ENCODE measurements around the gene TRAPPC3L.
A peak's percentile ranks its signal among the peaks of the same experiment; 100 is the strongest.
"Not testable (repeated sequence)": the region's sequence is repeated elsewhere in the genome, so short reads cannot be mapped to it uniquely, and the experiment has no call there.

TRAPPC3L gene

DNA sequence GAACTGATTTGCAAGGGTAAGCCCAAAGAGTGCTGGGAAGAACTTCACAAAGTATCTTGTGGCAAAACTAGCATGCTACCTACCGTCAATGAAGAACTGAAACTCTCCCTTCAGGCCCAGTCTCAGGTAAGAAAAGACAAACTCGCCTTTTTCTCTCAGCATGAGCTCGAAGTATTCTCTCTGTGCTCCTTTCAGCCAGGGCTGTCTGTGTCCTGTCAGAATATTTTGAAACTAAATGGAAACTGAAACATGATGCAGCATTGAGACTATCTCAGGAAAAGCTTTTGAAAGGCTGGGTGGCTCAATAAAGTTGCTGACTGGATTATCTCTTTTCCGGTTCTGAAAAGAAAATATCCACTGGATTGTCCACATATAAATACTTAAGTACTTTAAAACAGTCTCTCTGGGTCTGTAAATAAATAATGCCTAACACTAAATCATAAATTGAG lies 33.3 kb downstream of the TRAPPC3L start:
- ATAC-seq, result no peak

DNA sequence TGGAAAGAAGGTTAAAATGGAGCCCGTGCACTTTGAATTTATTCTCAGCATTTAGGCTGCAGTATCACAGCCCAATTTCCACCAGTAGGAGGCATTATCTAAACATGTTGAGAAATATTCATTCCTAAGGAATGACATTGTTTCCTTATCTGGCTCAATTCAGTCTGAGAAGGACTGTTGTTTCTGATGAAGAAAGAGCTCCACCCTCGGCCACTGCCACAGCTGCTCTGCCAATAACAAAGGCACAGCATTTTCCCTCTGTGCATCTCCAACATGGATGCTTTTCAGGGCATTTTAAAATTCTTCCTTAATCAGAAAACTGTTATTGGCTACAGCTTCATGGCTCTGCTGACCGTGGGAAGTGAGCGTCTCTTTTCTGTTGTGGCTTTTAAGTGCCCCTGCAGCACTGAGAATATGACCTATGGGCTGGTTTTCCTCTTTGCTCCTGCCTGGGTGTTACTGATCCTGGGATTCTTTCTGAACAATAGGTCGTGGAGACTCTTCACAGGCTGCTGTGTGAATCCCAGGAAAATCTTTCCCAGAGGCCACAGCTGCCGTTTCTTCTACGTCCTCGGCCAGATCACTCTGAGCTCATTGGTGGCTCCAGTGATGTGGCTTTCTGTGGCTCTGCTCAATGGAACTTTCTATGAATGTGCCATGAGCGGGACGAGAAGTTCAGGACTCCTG lies 33.9 kb downstream of the TRAPPC3L start, which contains the start of gene CALHM5:
TSS of gene CALHM5 (plus strand) at position 216 of the 687 bp plus-strand sequence. CDS start at position 274, 58 bp downstream.
- no peak for ATAC-seq

DNA sequence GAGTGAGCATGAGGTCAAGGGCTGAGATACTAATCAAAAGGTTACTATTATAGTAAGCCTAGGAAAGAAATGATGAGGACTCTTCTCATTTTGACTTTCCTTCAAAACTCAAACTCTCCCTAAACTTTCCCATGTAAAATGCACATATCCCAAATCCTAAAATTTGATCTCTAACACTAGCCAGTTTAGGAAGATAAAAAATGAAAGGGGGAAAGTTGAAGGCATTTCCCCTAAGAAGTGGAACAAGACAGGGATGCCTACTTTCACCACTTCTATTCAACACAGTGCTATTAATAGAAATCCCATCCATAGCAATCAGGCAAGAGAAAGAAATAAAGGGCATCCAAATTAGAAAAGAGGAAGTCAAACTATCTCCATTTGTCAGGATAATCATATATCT lies 37.0 kb downstream of the TRAPPC3L start:
- ATAC-seq, result no peak

DNA sequence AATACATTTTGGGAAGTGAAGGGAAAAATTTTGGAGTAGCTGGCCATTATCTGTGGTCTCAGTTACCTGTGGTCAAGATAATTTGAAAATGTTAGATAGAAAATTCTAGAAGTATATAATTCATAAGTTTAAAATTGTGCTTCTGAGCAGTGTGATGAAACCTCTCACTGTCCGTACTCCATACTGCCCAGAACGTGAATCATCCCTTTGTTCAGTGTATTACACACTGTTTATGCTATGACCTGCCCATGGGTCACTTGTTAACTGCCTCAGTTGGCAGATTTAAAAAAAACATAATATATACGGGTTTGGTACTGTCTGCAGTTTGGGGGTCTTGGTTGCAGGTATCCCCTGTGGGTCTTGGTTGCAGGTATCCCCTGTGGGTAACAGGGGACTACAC lies 38.2 kb downstream of the TRAPPC3L start:
- no peak for ATAC-seq

- ATAC-seq, result no peak
Observed at GRCh38 chr6:116500969-116501433, 44.5 kb downstream of the TRAPPC3L start.

DNA sequence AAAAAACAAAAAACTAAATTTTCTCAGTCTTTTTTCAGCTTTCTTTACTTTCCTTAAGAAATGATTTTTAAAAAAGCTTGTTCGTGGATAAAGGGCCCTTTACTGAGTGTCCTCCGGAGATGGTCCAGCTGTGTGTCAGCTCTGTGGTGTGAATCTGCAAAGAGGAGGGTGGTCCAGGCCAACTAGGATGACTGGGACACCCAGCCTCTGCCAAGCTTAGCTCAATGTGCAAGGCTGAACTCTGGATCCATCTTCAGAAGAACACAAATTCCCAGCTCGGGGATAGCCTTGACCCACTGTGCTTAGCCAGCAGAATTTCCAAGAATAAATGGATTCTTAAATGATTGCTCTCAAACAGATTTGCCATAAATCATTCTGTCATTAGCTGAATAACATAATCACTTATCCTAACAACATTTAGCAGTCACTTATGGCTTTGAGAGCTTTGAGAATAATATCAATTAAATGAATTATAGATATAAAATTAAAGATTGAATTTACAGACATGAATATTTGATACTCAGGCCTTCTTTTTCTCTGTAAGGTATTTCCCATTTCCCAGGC lies 48.3 kb downstream of the TRAPPC3L start:
- no peak for ATAC-seq

DNA sequence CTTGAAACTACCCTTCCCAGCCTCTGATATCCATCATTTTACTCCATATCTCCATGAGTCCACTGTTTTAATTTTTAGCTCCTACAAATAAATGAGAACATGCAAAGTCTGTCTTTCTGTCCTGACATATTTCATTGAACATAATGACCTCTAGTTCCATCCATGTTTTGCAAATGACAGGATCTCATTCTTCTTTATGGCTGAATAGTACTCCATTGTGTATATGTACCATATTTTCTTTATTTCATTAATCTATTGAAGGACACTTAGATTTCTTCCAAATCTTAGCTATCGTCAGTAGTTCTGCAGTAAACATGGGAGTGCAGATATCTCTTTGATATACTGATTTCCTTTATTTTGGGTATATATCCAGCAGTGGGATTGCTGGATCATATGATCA lies 50.3 kb downstream of the TRAPPC3L start:
- not testable (repeated sequence) for ATAC-seq

GRCh38 chr6:116492331-116493067 lies 53.0 kb downstream of the TRAPPC3L start:
- ATAC-seq, result no peak

- ATAC-seq, result no peak
Observed at GRCh38 chr6:116491610-116492330, 53.7 kb downstream of the TRAPPC3L start.

GRCh38 chr6:116485559-116486184 lies 59.8 kb downstream of the TRAPPC3L start:
- ATAC-seq, result no peak

GRCh38 chr6:116483616-116484015 lies 61.9 kb downstream of the TRAPPC3L start:
- ATAC-seq, result no peak

GRCh38 chr6:116482780-116483179 lies 62.7 kb downstream of the TRAPPC3L start:
- no peak for ATAC-seq

GRCh38 chr6:116476002-116476678 lies 69.3 kb downstream of the TRAPPC3L start:
- ATAC-seq, result peak; percentile 56 to 80

GRCh38 chr6:116475141-116475540 lies 70.3 kb downstream of the TRAPPC3L start:
- no peak for ATAC-seq

- ATAC-seq, result no peak
Observed at GRCh38 chr6:116472706-116473105, 72.8 kb downstream of the TRAPPC3L start.

DNA sequence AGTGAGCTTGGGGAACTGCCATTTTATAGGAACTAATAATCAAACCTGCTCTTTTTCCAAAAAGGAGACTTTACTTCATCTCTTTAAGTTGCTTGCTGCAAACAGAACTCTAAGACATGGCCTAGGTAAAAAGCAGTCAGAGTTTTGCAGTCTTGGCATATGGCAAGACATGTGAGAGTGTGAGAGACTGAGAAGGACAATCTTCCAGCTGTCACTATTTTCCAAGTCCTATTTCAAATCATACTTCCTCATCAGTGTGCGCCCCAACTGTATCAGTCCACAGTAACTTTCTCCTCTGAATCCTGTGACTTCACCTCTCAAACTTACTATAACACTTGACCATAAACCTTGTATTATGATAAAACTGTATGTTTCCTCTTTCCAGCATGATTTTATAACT lies 74.0 kb downstream of the TRAPPC3L start:
- no peak for ATAC-seq

DNA sequence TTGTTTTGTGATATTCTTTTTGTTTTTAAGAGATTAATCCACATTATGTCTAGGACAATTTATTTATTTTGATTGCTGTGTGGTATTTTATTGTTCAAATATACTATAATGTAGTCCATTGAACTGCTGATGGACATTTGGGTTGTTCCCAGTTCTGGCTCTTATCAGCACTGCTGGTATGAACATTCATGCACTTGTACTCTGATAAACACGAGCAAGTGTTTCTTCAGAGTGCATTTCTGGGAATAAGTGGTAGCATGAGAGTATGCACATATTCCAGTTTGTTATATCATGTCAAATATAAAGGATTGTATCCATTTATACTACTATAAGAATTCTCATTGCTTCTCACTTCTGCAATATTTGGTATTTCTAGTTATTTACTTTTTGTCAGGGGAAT lies 77.2 kb downstream of the TRAPPC3L start:
- no peak for ATAC-seq

- ATAC-seq, result no peak
Observed at GRCh38 chr6:116467514-116467913, 78.0 kb downstream of the TRAPPC3L start.

- ATAC-seq, result no peak
Observed at GRCh38 chr6:116467096-116467495, 78.4 kb downstream of the TRAPPC3L start.

- no peak for ATAC-seq
Observed at GRCh38 chr6:116465246-116465645, 80.2 kb downstream of the TRAPPC3L start.

DNA sequence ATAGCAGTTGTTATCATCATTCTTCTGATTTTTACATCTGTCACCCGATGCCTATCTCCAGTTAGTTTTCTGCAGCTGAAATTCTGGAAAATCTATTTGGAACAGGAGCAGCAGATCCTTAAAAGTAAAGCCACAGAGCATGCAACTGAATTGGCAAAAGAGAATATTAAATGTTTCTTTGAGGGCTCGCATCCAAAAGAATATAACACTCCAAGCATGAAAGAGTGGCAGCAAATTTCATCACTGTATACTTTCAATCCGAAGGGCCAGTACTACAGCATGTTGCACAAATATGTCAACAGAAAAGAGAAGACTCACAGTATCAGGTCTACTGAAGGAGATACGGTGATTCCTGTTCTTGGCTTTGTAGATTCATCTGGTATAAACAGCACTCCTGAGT lies 82.2 kb downstream of the TRAPPC3L start:
- no peak for ATAC-seq
